HG03175 (cell line): Measurements from ENCODE around the gene MAST4.

Experiments used
- ATAC-seq: cut with Tn5 transposase; IDR thresholded peaks from one replicate; pipeline ENCODE4 v1.9.1; 2021; ENCODE audit warnings: mild to moderate bottlenecking, moderate library complexity; ENCODE audit not compliant: unreplicated experiment

The MAST4 gene

DNA sequence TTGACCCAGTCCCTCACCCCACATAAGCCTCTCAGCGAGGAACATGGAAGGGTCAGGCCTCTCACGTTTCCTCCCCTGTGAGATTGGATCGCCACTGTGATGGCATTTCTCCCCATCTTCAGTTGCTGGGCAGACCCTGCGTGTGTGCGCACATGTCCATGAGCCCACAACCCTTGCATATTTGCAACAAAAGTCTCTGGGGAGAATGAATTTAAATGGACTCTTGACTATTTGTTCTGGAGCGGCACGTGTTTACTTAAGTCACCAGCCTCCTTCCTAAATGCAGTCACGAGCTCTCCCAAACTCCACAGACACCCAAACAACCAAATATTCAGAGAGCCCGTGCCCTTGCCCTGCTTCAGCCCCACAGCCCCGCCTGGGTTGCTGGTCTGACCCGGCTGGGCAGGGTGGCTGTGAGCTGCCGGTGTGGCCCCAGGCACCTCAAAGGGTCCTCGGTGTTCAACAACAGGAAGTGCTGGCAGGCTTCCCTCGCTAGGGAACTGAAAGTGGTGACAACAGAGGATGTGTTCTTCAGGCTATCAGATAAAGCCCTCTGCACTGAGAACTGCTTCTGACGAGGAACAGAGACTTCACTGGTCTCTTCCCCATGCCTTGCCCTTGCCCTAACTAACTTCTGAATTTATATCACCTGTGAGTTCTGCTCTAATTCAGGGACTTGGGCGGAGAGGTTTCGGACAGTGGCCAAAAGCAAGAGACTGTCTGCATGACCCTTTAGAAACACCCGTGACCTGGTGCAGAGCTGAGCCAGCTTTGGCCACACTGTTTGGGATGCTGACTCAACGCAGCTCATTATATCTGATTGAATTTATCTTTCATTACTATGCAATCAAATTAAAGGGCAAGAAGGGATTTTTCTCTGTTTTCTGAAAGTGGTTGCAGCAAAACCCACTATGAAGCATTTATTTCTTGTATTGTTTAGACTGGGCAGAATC is 619.6 kb downstream of the MAST4 start:
- peak; percentile 100 for ATAC-seq

DNA sequence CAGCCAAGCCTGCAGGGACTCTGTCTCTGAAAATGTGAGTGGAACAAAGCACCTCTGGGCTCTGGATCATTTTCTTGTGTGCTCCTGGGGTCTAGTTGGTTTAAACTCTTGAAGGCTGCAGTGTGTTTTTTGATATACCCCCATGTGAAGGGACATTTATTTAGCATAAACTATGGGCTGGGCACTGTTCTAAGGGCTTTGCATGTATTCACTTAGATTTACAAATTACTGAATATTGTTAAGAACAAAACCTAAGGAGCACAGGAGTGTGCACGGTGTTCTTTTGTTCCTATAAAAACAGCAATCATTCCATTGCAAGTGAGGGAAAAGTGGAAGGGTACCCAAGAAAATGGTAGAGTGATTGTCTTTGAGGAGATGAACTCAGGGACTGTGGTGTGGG is 620.4 kb downstream of the MAST4 start:
- ATAC-seq = no peak
